Stimulated activated CD8-positive, alpha-beta memory T cell treated with anti-CD3 and anti-CD28 coated beads, Interleukin-7, amount 100 ng/mL, for 1 hour (primary cell): ENCODE measurements around the gene UCP1.

Source experiments
- DNase-seq, 2 donors: peaks; one replicate each; pipeline ENCODE4 v3.0.0-alpha.2; 2020; ENCODE audit warnings: low read depth in 2 of 2

The UCP1 gene, protein sequence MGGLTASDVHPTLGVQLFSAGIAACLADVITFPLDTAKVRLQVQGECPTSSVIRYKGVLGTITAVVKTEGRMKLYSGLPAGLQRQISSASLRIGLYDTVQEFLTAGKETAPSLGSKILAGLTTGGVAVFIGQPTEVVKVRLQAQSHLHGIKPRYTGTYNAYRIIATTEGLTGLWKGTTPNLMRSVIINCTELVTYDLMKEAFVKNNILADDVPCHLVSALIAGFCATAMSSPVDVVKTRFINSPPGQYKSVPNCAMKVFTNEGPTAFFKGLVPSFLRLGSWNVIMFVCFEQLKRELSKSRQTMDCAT

DNA sequence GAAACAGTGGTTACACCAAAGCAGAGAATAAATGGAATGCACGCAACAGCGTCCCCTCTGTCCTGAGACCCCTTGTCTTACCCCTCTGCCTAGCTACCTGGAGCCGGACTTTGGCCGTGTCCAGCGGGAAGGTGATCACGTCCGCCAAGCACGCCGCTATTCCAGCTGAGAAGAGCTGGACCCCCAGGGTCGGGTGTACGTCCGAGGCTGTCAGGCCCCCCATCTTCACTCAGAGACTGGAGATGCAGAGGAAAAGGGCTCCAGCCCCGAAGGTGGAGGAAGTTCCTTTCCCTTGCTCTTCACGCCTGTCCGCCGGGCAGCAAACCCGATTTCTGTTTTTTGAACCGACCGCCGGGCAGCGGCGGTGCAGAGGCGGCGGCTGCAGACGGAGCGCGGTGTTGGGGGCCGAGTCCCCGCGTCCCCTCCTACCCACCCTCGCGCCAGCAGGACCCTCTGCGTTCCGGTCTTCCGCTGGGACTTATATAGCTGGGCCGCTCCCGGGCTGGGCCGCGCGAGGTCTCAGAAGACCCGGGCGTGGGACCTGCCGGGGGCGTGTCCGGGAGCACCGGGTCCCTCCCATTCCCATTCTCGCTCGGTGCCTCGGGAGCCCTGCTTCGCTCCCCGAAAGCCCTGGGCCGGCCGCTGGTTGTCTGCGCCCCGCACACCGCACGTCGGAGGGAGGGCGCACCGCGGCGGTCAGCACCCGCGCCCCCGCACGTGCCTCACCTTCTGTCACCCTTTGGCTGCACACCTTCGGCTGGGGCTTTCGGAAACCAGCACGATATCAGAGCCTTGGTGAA lies at the start of gene UCP1:
UCP1 (minus strand) TSS at position 455 of the 800 bp plus-strand sequence; CDS start at position 223, 232 bp downstream.
- DNase-seq: no peak

DNA sequence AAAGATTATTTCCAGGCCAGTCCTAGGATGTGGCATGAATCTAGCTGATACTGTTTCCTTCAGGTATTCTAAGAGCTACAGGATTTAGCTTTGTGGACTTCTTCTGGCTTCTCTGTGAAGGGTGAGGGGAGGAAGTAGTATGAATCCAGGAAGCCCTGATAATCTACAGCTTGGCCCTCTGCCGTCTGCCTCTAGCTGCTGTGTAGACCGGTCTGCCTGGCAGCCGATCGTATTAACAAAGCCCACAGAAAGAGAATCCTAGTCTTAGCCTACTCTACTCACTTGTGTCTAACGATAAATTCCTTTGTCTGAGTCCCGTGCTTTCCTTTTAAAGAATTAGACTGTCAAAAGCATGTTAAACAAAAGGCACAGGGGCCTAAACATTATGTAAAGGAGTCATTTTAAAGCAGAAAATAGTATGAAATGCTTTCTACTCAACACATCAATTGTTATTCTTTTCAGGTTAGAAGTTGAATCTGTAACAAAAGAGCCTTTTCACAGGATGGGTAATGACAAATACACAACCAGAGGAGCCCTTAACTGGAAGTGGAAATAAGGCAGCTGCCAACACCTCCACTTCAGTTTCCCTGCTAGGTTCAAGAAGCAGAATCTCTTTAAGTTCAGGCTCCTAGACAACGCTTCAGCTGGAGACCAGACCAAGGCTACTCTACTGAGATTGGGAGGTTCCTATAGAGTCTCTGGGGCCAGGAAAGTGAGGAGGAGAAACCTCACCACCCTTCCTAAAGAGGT lies 48.9 kb upstream of the UCP1 start:
- DNase-seq: no peak

DNA sequence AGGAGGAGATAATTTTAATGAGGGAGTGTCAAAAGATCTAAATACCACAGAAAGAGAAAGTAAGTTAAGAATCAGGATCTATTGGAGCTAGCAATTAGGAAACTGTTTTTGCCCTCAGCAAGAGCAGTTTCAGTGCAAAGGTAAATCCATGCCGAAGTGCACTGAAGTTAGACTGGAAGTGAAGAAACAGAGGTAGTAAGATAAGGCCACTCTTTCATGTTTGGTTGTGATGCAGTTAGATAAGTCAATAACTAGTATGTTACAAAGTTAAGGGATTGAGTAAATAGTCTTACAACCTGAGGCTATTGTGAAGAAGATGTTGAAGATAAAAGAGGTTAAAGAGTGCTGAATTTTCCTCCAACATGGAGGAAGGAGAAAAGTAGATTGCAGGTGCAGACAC lies 46.7 kb upstream of the UCP1 start:
- no peak for DNase-seq

DNA sequence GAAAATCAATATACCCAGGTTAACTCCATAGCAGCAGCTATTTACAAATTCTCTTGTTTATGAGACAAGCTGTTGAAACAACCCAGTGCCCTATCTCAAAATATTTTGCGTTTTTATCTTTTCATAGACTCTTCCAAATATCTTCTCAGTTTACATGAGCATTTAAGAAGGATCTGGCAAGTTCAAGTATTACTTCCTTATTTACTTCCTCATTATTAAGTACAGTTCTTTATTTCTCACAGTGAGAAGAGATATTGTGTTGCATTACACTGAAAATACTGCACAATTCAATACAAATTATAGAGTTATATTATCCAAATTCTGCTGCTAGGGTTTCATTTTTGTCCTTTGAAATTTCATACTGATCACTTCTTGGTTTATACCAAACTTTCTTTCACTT lies 43.6 kb upstream of the UCP1 start:
- no peak for DNase-seq

DNA sequence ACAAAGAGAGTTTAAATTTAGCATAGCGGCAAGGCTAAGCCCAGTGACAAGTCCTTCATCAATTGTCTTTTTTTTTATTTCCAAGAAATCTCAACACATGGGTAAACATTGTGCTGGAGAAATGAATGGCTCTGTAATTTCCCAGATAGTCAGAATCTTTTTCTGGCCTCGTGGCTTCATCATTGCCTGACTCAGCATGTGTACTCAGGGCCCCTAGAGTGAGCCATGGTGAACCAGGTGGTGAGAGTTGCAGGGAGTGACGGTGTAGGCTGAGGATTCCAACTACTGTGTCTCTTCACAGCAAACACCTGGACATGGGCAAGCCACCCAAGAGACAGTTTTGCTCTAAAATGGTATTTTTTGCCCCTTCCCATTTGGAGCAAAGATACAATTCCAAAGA lies 43.1 kb upstream of the UCP1 start:
- DNase-seq: no peak

DNA sequence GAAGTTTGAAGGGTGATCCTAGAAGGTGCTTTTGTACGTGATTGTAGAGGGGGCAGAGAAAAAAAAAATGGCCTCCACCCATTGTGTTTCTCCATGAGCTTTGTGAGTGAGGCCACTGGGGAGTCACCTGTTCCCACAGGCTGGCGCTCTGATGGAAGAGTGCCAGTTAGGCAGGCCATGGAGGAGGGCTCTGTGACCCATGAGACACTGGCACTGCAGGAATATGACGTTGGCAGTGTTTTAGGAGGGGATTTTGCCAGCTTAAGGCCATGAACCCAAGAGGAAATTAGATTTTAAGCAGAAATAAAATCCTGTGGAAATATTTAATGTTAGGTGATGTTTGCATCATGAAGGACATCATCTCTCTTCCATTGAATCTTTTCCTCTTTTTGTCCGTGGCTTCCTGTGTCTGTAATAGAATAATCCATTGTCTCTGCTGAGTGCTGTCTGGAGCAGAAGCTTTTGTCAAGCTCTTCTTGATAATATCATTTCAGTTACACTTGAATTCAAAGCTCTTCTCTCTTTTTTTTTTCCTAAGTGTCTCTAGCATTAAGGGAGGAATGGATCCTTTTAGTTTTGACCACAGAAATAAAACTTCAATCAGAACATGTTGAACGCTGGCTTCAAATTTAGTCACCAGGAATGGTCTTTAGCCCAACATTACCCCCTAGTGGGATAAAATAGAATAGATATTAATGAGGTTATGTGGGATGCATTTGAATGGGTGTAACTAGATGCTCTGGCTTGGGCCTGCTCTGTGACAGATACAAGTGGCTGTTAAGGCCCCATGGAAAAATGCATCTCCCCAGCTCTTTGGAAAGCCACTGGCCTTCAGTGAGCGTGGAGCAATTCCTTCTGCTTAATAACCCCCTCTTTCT lies 41.0 kb upstream of the UCP1 start:
- DNase-seq: no peak

DNA sequence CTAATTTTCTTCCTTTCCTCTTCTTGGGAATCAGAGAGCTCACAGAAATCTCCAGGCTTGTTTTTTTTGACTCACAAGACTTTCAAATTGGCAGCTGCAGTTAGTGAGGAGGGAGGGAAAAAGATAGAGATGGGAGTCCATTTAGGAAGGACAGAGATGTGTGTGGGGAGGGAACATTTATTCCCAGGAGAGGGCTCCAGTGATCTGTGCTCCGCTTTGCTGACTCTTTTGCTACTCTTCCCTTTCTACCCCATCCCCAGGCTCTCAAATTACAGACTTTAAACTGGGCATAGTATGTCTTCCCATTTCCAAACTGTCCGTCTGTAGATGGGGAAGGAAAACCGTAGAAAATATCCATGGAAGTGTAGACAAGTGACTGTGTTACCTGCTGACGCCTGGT lies 39.1 kb upstream of the UCP1 start:
- no peak for DNase-seq

DNA sequence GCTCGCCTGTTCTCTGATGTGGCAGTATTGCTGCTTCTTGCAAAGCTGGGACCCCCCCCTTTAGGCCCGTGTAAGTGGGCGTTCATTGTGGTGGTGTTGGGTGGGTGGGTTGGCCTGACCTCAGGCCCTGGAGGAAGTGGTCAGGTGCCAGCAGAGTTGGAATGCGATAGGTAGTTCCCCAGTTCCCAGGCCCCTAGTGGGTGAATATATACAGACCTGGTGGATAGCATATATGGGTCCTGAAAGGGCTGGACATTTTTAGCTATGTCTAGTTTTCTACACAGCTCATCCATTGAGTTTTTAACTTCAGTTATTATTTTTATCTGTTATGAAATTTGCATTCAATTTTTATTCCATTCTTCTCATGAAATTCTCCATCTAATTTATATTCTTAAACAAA lies 35.8 kb upstream of the UCP1 start:
- DNase-seq: no peak

DNA sequence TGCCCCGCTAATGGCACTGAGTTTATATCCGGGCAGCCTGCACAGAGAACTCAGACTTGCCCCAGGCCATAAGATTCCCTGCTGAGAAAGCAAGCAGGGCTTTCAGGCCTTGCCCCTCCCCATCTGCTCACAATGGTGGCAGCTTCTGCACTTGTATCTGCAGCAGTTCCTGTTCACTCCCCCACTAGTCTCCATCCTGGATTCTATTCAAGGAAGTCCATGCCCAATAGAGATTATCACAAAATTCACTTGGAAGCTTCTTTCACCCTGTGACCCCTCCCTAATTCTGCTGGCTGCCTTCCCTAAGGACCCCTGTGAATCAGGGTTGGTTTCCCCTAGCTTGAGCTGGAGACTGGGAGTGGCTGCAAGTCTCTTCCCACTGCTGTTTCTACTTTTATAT lies 34.5 kb upstream of the UCP1 start:
- DNase-seq: no peak

DNA sequence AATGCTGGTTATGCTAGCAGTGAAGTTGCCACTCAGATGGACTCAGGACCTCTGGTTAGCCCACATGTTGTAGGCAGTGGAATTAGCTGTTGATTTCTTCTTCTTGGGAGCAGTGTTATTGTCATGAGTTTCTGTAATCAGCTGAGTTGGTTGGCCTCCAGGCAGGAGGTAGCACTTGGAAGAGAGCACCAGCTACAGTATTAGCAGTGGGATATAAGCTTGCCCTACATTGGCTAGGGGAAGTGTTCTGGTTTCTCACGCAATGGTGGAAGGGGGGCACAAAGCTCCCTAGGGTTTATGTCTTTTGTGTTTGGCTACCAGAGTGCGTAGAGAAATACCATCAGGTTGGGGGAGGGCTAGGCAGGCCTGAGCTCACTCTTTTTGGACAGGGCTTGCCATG lies 34.0 kb upstream of the UCP1 start:
- DNase-seq: no peak

DNA sequence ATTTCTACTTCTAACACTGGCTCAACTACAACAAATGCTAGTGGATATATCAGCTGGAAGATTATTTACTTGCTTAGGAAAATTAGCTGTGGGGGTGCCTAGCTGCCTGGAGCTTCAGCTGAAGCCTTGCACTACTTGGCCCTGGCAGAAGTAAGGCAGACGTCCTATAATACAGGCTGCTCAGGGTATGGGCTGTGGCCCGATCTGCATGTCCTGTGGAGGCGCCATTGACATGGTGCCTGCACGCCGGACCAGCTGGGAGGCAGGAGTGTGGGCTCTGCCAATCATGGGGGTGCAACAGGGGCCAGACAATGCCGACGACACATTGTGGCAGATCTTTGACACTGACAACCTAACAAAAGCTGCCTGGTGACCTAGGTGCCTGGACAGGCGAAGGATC lies 31.6 kb upstream of the UCP1 start:
- no peak for DNase-seq

DNA sequence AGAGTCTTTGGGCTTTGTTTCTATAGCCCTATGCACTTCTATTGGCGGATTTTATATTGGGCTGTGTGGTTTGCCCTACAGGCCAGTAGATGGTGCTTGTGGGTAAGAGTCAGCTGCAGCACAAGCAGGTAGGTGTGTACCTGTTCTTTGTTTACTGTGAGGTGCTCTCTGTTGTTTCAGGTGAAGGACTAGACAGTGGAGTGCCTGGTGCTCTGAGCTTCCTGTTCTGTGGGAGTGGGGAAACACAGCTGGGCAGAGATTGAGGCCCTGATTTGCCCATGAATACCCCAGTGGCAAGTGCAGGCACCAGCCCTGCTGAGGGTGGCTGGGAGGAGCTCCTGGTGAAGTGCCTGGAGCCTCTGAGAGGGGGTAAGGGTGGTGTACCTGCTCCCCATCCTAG lies 26.3 kb upstream of the UCP1 start:
- no peak for DNase-seq

DNA sequence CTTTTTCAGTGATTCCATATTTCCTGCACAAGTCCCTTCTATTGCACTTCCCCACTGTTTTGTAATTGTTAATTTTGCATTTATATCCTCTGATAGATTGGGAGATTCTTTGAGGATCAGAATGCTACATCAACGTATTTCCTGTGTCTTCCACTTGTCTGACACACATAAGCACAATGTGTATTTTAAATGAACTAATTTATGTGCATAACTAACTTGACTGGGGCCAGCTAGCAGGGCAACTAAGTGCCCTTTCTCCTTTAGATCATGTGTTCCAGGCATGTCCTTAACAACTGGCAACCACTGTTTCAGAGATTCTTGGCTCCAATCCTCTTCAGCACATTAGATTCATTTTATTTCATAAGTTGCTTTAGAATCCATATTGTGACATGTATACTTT lies 15.7 kb upstream of the UCP1 start:
- no peak for DNase-seq

DNA sequence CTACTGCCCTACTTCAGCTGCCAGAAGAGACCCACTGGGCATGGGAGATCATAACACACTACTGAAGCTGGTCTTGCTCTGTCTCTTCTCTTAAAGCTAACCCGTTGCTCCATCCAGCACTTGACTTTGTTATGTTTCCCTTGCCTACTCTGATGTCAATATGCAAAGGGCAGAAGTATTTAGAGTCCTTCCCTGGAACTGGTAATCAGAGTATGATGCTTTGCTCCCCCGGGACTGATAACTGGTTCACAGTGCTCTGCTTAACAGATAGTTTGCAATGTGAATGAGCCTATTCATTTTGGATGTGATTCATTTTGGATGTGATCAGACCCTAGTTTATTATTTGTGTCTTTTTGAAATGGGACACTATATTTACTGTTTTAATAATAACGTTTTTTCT lies 12.3 kb upstream of the UCP1 start:
- no peak for DNase-seq

DNA sequence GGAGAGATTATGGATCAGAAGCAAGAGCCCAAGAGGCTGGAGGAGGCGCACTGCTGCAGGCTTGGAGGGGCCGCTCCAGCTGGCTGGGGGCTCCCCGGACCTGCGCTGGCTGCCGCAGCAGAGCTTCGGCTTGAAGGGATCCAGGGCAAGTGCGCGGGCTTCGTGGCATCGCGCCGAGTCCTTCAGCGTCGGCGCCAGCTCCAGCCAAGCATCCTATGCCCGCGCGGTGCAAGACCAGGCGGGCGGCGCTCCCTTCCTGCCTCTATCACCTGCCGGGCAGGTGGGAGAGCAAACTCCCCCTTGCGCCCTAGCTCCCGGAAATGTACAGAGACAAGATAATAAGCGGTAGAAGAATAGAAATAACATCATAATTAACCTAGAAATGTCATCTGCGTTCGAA lies 10.5 kb upstream of the UCP1 start:
- no peak for DNase-seq

DNA sequence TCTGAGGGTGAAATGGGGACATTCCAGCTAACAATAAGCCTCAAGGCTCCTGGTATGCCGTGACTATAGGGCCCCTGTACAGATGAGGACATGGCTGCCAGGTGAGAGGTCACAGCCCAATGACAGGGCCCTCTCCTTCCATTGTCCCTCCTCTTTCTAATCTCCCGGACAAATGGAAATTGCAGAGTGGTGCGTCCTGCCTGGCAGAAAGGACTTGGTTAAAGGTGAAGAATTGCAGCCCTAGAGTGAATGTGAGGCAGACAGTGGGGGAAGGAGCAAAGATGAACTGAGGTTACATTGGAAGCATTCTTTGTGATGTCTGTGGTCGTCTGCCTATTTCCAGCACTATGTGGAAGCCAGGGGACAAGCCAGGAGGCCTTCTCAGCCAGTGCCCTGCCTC lies 6.7 kb upstream of the UCP1 start:
- no peak for DNase-seq

DNA sequence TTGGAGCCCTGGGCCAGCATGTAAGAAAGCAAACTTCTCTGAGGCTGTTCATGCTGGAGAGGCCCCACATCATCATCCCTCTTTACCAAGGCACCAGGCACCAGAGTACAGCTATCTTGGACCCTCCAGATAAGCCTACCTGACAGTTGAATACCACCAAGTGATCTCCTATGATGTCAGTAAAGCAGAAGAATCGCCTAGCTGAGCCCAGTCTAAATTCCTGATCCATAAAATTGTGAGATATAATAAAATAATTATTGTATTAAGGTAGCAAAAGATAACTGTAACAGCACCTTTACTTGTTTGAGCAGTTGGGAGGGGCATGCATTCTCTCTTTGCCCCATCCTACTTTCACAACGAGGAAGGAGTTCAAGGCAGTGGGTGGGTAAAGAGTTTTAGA lies 2.9 kb upstream of the UCP1 start:
- DNase-seq: no peak

DNA sequence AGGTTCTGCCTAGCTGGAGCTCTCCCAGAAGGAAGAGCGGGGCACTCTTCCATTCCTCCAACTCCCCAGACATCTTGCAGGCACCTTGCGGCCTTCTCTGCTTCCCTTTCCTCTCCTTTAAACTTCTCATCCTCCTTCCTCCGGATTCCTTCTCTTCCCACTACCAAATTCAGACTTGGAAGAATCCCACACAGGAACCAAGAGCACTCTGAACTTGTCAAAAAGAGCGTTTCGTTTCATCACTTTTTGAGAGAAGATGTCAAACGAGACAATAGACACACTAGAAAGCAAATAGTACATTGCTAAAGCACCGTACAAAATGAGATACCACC lies 512 bp upstream of the UCP1 start:
- DNase-seq: no peak

DNA sequence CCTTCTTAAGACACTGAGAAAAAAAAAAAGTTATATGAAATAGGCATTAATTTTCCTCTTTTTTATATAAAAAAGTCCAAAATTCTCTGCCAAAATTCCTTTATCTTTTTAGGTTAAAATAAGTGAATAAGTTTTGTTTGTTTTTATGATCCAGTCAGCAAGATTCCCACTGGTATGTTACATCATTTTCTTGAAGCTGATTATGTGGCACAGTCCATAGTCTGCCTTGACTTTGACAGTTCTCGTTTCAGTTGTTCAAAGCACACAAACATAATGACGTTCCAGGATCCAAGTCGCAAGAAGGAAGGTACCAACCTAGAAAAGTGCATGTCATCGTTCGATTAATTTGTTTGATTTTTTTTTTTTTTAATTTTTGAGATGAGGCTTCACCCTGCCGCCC lies 9.1 kb downstream of the UCP1 start:
- DNase-seq: no peak

DNA sequence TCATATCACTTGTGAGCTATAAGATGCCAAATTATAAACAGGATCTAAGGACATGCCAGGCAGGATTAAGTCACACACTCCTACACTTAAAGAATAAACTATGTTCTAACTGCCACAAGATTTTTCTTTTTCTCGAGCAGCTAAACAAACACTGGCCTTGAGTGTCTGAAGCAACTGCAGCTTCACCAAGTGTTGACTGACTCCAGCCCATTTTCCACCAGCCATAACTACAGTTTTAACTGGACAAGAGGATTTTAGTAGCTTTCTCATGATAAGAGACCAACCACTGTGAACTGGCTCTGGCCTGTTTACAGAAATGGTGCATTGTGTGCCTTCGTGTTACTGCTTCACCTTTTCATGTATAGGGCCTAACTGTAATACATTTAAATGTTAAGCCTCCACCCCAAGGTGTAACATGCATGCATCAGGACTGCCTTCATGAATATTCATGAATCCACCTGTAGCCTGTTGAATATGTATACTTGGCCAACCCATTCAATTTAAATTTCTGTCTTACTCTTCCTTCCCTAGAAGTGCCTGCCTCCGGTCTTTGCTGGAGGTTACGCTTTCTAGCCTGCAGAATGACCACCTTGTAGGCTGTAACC lies 10.8 kb downstream of the UCP1 start:
- no peak for DNase-seq

DNA sequence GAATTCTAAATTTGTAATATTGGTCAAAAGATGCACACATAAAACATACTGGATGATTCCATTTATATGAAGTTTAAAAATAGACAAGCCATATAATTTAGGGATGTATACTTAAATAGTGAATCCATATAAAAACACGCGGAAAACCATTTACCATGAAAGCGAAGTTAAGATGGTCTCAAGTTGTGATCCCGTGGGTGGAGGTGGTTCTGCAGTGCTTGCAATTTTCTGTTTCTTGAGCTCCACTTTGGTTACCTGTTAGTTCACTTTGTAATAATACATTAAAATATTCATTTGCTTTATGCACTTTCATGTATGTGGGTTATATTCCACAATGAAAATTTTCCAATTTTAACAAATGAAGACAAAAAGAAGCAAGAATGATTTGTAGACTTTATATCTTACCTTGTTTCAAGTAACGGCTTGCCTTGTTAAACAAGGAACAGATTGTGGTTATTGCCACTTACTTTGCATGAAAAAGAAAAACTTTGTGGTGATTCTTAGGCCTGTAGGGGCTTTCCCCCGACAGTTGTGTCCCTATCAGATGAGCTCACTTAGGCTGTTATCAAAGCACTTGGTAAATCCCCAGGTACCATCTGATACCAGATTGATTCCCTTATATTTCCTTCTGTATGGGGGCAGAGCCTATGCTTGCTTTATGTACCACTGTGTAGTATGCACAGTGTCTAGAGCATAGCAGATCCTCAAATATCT lies 12.2 kb downstream of the UCP1 start:
- no peak for DNase-seq
